SK-N-SH treated with all-trans-retinoic acid at 6 μM for 48 hours (cell line): ENCODE data around the gene SLC1A4.

Experiments used
- ATAC-seq: fragments of 200-7000 bp; cut with Tn5 transposase; 3 replicates; pipeline ENCODE4 v1.9.1; 2020; ENCODE audit warnings: mild to moderate bottlenecking, moderate library complexity
- ARNTL ChIP-seq: fragments of 450-650 bp; formaldehyde crosslinking; IDR thresholded peaks from 2 replicates; pipeline ENCODE4 v1.5.0; 2020; ENCODE audit warnings: low read depth, mild to moderate bottlenecking, moderate library complexity, borderline replicate concordance
- CSDC2 ChIP-seq: fragments of 250-450 bp; sonication (Bioruptor Pico); IDR thresholded peaks from 2 replicates; pipeline ENCODE4 v1.5.0; 2020; ENCODE audit warnings: mild to moderate bottlenecking, moderate library complexity
- ESRRG ChIP-seq: fragments of 250-450 bp; sonication (Bioruptor Pico); IDR thresholded peaks from 2 replicates; pipeline ENCODE4 v1.6.1; 2021; ENCODE audit warnings: mild to moderate bottlenecking
- GLIS3 ChIP-seq: fragments of 250-450 bp; sonication (Bioruptor Pico); IDR thresholded peaks from 2 replicates; pipeline ENCODE4 v1.5.0; 2020; ENCODE audit warnings: mild to moderate bottlenecking, moderate library complexity
- ISL1 ChIP-seq: fragments of 250-450 bp; sonication (Bioruptor Pico); IDR thresholded peaks from 2 replicates; pipeline ENCODE4 v2.1.2; 2022; ENCODE audit warnings: mild to moderate bottlenecking, moderate library complexity
- OSR1 ChIP-seq: fragments of 250-450 bp; sonication (Bioruptor Pico); IDR thresholded peaks from 2 replicates; pipeline ENCODE4 v1.8.0; 2022; ENCODE audit warnings: moderate library complexity, mild to moderate bottlenecking, inconsistent platforms
- PATZ1 ChIP-seq: fragments of 250-450 bp; sonication (Bioruptor Pico); IDR thresholded peaks from 2 replicates; pipeline ENCODE4 v1.8.0; 2020; ENCODE audit warnings: mild to moderate bottlenecking, moderate library complexity, borderline replicate concordance
- PPARA ChIP-seq: fragments of 250-450 bp; sonication (Bioruptor Pico); IDR thresholded peaks from 2 replicates; pipeline ENCODE4 v1.5.0; 2020; ENCODE audit warnings: mild to moderate bottlenecking, borderline replicate concordance
- RARB ChIP-seq: fragments of 250-450 bp; sonication (Bioruptor Pico); IDR thresholded peaks from 2 replicates; pipeline ENCODE4 v1.8.0; 2021; ENCODE audit warnings: mild to moderate bottlenecking, moderate library complexity
- SNAI2 ChIP-seq: fragments of 250-450 bp; sonication (Bioruptor Pico); IDR thresholded peaks from 2 replicates; pipeline ENCODE4 v1.5.0; 2020; ENCODE audit warnings: mild to moderate bottlenecking, moderate library complexity
- TCF4 ChIP-seq: fragments of 250-450 bp; sonication (Bioruptor Pico); IDR thresholded peaks from 2 replicates; pipeline ENCODE4 v1.8.0; 2021; ENCODE audit warnings: mild to moderate bottlenecking, moderate library complexity, borderline replicate concordance
- TOX ChIP-seq: fragments of 250-450 bp; sonication (Bioruptor Pico); IDR thresholded peaks from 2 replicates; pipeline ENCODE4 v1.8.0; 2021; ENCODE audit warnings: mild to moderate bottlenecking, moderate library complexity, borderline replicate concordance
- ZC3H10 ChIP-seq: fragments of 250-450 bp; sonication (Bioruptor Pico); IDR thresholded peaks from 2 replicates; pipeline ENCODE4 v1.5.1; 2021; ENCODE audit warnings: mild to moderate bottlenecking, moderate library complexity
- ZFP3 ChIP-seq: fragments of 250-450 bp; sonication (Bioruptor Pico); IDR thresholded peaks from 2 replicates; pipeline ENCODE4 v1.5.0; 2020; ENCODE audit warnings: mild to moderate bottlenecking, moderate library complexity
- ZFP30 ChIP-seq: fragments of 450-650 bp; formaldehyde crosslinking; IDR thresholded peaks from 2 replicates; pipeline ENCODE4 v1.5.0; 2022; ENCODE audit warnings: mild to moderate bottlenecking, moderate library complexity
- ZNF565 ChIP-seq: fragments of 450-650 bp; formaldehyde crosslinking; conservative IDR thresholded peaks from 2 replicates; pipeline ENCODE4 v1.5.0; 2020; ENCODE audit warnings: low read depth, mild to moderate bottlenecking, moderate library complexity
- ZNF70 ChIP-seq: fragments of 450-650 bp; formaldehyde crosslinking; IDR thresholded peaks from 2 replicates; pipeline ENCODE4 v1.5.0; 2020; ENCODE audit warnings: mild to moderate bottlenecking, moderate library complexity
- ZNF8 ChIP-seq: fragments of 450-650 bp; formaldehyde crosslinking; IDR thresholded peaks from 2 replicates; pipeline ENCODE4 v1.5.0; 2020; ENCODE audit warnings: mild to moderate bottlenecking, moderate library complexity
- TF ChIP-seq, protein P1 (sequence below): fragments of 250-450 bp; sonication (Bioruptor Pico); IDR thresholded peaks from 2 replicates; pipeline ENCODE4 v1.5.1; 2020; ENCODE audit warnings: low read depth, mild to moderate bottlenecking, moderate library complexity
- TF ChIP-seq, protein P2 (sequence below): fragments of 250-450 bp; sonication (Bioruptor Pico); IDR thresholded peaks from 2 replicates; pipeline ENCODE4 v1.5.1; 2021; ENCODE audit warnings: mild to moderate bottlenecking, moderate library complexity
- TF ChIP-seq, protein P3 (sequence below): fragments of 250-450 bp; sonication (Bioruptor Pico); IDR thresholded peaks from 2 replicates; pipeline ENCODE4 v1.8.0; 2021; ENCODE audit warnings: low read depth, mild to moderate bottlenecking, moderate library complexity, borderline replicate concordance

SLC1A4 gene

GRCh38 chr2:64992218-64992617 is 3.0 kb downstream of the SLC1A4 start (continued):
- TF ChIP-seq, protein P1, sequence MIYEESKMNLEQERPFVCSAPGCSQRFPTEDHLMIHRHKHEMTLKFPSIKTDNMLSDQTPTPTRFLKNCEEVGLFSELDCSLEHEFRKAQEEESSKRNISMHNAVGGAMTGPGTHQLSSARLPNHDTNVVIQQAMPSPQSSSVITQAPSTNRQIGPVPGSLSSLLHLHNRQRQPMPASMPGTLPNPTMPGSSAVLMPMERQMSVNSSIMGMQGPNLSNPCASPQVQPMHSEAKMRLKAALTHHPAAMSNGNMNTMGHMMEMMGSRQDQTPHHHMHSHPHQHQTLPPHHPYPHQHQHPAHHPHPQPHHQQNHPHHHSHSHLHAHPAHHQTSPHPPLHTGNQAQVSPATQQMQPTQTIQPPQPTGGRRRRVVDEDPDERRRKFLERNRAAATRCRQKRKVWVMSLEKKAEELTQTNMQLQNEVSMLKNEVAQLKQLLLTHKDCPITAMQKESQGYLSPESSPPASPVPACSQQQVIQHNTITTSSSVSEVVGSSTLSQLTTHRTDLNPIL (CRISPR knock-in tag), result no peak
- TF ChIP-seq CSDC2 (CRISPR knock-in tag), result no peak

DNA sequence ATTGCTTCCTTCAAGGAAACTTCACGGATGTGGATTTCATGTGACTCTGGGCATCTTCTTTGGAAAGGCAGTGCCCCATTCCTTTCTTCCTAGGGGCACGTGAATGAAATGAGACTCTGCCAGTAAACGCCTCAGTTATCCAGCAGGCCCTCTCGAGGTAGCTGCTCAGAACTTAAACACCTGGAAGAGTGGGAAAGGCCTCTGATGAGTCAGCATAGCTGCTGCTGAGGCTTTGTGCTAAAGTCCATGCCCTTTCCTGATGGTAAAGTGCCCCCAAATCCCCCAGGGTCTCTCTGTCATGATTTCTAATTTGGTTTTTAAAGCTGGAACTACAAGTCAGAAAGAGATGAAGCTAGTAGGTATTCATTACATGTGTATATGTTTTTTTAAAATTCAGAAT is 3.8 kb downstream of the SLC1A4 start:
- TF ChIP-seq PATZ1 (CRISPR knock-in tag), result no peak
- TF ChIP-seq ESRRG (CRISPR knock-in tag), result no peak
- TF ChIP-seq, protein P2, sequence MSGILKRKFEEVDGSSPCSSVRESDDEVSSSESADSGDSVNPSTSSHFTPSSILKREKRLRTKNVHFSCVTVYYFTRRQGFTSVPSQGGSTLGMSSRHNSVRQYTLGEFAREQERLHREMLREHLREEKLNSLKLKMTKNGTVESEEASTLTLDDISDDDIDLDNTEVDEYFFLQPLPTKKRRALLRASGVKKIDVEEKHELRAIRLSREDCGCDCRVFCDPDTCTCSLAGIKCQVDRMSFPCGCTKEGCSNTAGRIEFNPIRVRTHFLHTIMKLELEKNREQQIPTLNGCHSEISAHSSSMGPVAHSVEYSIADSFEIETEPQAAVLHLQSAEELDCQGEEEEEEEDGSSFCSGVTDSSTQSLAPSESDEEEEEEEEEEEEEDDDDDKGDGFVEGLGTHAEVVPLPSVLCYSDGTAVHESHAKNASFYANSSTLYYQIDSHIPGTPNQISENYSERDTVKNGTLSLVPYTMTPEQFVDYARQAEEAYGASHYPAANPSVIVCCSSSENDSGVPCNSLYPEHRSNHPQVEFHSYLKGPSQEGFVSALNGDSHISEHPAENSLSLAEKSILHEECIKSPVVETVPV (CRISPR knock-in tag), result no peak
- no peak for TF ChIP-seq ZNF70 (CRISPR knock-in tag)
- TF ChIP-seq TCF4 (CRISPR knock-in tag), result no peak
- TF ChIP-seq, protein P1 (CRISPR knock-in tag), result no peak
- TF ChIP-seq ISL1 (CRISPR knock-in tag), result no peak
- no peak for TF ChIP-seq GLIS3 (CRISPR knock-in tag)
- TF ChIP-seq, protein P3, sequence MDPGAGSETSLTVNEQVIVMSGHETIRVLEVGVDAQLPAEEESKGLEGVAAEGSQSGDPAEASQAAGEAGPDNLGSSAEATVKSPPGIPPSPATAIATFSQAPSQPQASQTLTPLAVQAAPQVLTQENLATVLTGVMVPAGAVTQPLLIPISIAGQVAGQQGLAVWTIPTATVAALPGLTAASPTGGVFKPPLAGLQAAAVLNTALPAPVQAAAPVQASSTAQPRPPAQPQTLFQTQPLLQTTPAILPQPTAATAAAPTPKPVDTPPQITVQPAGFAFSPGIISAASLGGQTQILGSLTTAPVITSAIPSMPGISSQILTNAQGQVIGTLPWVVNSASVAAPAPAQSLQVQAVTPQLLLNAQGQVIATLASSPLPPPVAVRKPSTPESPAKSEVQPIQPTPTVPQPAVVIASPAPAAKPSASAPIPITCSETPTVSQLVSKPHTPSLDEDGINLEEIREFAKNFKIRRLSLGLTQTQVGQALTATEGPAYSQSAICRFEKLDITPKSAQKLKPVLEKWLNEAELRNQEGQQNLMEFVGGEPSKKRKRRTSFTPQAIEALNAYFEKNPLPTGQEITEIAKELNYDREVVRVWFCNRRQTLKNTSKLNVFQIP (CRISPR knock-in tag), result no peak
- TF ChIP-seq RARB (CRISPR knock-in tag), result no peak
- no peak for TF ChIP-seq ZNF565
- no peak for TF ChIP-seq PPARA (CRISPR knock-in tag)
- TF ChIP-seq CSDC2 (CRISPR knock-in tag), result no peak
- no peak for TF ChIP-seq ZFP3 (CRISPR knock-in tag)
- TF ChIP-seq ZFP30 (CRISPR knock-in tag), result no peak
- TF ChIP-seq OSR1, result no peak
- no peak for TF ChIP-seq SNAI2 (CRISPR knock-in tag)
- no peak for TF ChIP-seq TOX (CRISPR knock-in tag)
- TF ChIP-seq ZC3H10 (CRISPR knock-in tag), result no peak
- TF ChIP-seq ZNF8 (CRISPR knock-in tag), result no peak
- no peak for ATAC-seq

DNA sequence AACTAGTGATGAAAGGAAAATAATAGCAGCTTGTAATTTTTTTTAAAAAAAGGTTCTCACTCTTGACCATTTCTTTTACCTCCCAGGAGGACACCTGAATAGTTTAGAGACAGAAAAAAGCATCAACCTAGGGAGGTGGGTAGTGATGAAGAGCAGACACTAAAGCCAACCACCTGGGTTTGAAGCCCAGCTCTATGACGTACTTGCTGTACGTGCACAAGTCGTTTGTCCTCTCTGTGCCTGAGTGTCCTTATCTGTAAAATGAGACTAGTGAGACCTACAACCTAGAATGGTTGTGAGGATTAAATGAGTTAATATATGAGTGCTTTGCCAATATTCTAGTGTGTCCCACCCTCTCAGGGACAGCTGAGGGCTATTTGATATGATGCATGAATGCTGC is 5.8 kb downstream of the SLC1A4 start:
- ATAC-seq, result no peak
- TF ChIP-seq ZNF70 (CRISPR knock-in tag), result no peak
- no peak for TF ChIP-seq ZFP30 (CRISPR knock-in tag)
- no peak for TF ChIP-seq ZNF565
- no peak for TF ChIP-seq ZFP3 (CRISPR knock-in tag)
- no peak for TF ChIP-seq ARNTL (CRISPR knock-in tag)
- TF ChIP-seq PPARA (CRISPR knock-in tag), result no peak
- no peak for TF ChIP-seq RARB (CRISPR knock-in tag)
- TF ChIP-seq TCF4 (CRISPR knock-in tag), result no peak
- TF ChIP-seq OSR1, result no peak
- TF ChIP-seq TOX (CRISPR knock-in tag), result no peak
- TF ChIP-seq ESRRG (CRISPR knock-in tag), result no peak
- TF ChIP-seq SNAI2 (CRISPR knock-in tag), result no peak
- TF ChIP-seq, protein P2 (CRISPR knock-in tag), result no peak
